HG03280 (cell line): Measurements from ENCODE around the gene MYL3.

Source experiments
- ATAC-seq: cut with Tn5 transposase; IDR thresholded peaks from one replicate; pipeline ENCODE4 v1.9.1; 2021; ENCODE audit warnings: mild to moderate bottlenecking, moderate library complexity; ENCODE audit not compliant: unreplicated experiment

MYL3 gene

DNA sequence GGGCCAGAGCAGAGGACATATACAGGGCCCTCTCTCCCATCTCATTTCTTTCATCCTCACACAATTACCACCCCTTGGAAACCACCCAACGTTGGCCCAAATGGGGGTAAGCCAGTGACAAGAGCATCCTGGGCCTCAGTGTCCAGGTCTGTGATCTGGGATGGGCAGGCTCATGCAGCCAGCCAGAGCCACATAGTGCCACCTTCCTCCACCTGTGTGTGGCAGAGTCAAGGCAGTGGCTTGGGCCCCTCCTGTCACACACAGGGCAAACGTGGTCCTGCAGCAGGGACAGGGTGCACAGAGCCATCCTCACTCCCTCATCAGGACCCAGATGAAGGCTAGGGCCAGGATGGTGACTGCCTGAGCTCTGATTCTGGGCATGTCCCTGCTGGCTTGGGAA, 2.3 kb upstream of the MYL3 start:
- ATAC-seq = no peak

DNA sequence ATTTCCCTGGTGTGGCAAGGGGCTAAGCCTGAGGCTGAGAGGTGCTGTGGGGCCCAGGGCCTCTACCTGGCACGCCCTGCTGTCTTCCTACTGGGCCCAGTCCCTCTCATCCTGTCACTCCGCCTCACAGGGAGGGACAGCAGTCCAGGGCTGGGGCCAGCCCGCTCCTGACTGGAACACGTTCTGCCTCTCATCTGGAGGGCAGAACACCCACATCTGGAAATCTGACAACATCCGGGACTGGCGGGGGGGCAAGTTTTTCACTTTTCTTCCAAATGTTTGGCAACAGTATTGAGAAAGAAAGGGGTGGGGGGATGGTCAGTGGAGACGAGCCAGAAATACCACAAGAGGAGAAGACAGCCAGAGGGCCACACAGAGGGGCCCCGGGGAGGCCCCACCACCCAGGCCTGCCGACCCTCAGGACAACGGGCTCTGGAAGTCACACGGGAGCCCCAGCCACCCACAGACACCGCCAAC, 1.8 kb upstream of the MYL3 start:
- no peak for ATAC-seq

DNA sequence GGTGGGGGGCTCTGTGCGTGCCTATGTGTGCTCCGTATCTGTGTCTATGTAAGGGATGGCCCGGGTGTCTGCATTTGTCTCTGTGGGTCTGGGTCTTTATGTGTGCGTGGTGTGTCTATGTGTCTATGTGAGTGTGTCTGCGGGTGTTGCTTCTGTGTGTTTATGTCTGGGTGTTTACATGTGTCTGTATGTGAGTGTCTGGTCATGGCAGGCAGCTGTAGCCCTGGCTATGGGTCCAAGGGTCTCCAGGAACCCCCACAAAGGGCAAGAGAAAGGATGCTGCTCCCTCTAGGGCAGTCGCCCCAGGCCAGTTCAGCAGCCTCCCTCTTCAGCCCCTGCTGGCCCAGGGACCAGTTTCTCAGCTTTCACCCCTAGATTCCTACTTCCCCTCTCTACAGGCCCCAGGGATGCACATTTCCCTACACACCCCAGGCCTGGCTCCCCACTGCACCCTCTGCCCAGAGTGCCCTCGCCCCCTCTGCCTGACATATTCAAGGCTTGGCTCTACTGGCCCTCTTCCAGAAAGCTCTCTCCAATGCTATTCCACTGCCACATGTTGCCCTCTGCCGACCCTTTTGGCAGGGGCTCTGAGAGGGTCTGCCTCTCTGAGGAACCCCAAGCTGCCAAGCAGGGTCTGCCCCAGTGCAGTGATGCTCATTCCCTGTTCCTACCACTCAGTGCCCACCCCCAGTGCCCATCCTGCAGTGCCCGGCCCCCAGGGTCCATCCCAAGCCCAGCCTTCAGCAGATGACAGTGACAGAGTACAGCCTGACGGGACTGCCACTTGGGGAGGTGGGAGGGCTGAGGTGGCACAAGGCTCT, 1.0 kb upstream of the MYL3 start:
- ATAC-seq = no peak

DNA sequence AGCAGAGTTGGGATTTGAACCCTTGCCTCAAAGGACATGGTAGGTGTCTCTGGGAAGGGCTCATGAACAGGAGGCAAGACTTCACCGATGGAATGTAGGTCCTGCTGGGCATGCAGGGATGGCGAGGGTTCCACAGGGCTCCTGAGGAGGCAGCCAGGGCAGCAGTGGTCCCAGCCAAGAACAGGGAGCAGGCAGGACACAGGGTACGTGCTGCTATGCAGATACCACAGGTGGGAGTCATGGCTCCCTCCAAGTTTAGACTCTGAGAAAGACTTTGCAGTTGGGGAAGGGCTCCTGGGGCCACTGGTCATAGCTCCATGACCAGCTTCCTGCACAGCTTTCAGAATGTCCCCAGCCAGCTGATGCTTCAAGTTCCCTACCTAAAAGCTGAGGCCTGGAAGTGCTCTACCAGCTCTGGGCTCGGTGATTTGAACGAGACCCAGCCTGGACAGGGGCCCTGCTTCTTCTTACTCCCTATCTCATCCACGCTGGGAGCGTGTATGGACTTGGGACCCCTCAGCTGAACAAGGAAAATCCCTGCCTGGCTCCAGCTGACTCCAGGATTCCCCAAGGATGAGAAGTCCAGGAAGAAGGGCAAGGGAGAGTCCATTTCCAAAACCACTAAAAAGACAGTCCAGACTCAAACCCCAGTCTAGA, 747 bp downstream of the MYL3 start:
- no peak for ATAC-seq

DNA sequence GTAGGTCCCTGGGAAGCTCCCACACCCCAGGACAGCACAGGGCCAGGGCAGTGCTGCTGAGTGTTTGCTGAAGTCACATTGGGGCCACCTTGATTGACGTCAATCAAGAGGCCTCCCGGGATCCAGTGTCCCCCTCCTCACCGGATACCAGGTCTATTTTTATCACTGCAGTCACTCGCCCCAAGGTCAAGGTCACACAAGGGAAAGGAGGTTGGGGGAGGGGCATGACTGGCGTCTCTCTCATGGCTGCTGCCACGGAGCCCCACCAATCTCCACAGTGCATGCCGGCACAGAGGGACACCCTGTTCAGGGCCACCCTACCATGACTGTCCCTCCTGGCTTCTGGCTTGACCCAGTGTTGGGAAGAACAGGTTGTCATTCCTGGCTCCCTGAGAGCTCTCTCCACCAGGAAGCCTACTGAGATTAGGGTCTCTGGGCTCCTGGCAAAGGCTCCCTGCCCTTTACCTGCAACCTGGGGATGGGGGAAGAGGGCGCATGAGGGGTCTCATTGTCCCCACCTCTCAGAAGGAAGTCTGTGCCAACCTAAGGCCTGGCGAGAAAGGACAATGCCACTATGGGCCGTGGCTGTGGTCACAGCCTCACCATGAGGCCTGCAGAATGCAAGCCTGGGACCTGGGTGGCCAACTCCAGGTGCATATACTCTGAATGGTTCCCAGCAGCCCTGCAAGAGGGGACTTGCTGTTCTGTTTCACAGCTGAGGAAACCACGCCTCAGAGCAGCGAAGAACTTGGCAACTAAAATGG, 1.5 kb downstream of the MYL3 start:
- ATAC-seq = no peak

DNA sequence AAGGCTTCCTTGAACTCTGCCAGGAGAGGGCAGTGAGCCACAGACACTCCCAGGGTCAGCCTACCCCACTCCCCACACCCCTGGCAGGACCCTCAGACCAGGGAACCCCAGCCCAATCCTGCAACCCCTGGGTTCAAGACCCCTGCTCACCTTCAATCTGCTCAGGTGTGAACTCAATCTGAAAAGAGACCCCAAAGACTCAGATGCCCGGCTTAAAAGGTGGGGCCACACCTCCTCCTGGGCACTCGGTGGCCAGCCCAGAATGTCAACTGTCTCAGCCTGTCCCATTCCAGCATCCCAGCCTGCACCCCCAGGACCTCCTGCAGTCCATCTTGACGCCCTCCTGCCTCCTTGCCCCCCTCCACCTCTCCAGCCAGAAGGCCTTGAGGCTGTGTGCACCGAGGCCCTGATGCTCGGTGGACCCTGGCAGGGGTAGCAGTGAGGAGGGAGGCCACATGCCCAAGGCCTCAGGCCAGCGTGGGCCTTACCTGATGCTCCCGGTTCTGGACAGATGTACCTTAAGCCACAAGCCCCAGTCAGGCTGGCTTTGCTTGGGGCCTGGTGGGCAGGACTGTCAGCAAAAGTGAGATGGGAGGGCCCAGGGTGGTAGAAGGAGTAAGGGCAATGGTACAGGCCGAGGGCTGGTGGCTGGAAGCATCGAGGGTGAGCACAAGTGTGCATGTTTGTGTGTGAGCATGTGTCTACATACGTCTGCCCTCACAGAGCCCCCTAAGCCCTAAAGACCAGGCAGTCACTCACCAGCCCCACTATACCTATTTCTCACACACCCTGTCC, 2.2 kb downstream of the MYL3 start:
- no peak for ATAC-seq

DNA sequence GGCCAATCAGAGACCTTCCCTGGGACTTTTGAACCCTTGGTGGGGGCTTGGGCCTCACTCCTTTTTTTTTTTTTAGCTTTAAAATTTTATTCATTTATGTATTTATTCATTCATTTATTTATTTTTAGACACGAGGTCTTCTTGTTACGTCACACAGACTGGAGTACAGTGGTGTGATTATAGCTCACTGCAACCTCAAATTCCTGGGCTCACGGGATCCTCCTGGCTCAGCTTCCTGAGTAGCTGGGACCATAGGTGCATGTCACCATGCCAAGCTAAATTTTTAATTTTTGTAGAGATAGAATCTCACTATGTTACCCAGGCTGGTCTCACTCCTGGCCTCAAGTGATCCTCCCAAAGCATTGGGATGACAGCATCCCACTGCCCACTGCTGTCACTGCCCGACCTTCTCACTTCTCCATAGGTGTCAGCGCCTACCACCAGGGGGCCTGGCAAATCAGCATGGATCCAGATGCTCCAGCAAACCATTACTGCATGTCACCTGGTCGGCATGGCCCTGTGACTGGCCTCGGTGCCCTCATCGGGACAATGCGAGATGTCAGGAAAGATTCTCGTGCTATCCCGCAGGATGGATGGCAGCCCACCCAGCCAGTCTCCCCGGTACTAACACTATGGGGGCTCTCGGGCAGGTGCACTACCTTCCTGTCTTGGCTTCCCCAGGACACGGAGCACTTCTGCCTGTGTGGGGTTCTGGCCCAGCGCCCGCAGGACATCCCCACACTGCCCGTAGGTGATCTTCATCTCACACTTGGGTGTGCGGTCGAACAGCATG, 3.0 kb downstream of the MYL3 start:
- ATAC-seq = no peak

DNA sequence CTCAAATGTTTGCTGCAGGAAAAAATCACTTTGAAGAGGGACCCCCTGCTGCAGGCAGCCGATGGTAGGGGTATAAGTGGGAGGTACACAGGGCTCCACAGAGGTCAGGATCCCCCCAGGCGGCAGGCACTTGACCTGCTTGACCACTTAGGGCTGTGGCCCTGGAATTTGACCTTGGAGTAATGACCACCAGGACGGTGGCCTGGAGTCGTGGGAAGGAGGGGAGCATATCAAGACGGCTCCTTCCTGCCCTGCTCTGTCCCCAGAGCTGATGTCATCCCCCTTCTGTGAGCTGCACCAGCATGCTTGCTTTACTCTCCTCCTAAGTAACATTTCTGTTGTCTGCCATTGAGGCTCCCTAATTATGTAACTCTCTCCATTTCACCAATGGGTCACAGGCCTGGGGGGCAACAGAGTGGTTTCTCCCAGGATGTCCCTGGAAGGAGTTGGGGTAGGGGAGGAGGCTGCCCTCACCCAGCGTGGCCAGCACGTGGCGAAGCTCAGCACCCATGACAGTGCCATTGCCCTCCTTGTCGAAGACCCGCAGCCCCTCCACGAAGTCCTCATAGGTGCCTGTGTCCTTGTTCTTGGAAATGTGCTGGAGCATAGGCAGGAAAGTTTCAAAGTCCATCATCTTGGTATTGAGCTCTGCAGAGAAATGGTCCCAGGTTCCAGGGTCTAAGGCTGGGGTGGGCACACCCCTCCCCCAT, 4.1 kb downstream of the MYL3 start:
- no peak for ATAC-seq

DNA sequence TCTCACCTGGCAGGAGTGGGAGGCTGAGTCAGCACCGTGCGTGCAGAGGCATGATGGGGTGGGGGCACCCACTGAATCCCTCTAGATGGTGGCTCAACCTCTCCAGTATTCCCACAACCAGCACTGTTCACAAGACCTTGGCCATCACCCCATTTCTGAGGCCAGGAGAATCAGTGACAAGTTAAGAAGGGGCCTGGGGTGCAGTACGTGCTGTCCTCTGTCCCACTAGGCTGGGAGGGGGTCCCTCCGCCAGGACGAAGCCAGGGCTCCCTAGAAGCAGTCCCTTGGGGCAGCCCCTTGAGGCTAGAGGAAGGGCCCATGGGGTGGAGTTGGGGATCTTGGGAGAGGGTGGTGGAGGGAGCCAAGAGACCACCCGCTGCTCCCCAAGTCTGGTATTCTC, 4.8 kb downstream of the MYL3 start:
- ATAC-seq = no peak

DNA sequence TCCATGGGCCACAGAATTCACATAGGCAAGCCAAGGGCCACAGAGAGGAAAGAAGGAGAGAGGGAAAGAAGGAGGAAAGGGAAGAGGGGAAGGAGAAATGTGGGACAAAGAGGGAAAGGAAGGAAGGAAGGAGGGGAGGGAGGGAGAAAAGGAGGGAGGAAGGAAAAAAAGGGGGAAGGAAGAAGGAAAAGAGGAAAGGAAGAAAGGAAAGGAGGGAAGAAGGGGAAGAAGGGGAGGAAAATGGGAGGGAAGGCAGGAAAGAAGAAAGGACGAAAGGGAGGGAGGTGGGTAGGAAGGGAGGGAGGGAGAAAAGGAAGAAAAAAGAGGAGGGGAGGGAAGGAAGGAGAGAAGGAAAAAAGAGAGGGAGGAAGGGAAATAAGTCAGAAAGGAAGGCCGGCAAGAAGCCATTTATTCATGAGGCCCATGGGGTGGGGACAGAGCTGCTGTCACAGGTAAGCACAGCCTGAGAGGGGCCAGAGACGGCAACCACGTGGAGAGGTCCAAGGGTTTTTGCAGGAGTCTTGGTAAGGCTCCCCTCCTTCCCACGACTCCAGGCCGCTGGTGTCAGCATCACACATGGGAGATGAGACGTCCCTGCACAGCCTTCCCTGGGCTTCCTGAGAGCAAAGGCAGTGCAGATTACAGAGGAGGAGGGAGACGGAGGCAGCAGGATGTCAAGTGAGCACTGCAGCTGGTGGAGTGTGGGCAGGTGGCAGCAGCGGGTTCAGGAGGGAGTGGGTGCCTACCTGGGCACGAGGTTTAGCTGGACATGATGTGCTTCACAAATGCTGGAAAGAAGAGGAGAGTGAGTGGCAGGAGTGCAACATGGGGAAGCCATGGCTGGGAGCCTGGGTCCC, 5.5 kb downstream of the MYL3 start:
- no peak for ATAC-seq

DNA sequence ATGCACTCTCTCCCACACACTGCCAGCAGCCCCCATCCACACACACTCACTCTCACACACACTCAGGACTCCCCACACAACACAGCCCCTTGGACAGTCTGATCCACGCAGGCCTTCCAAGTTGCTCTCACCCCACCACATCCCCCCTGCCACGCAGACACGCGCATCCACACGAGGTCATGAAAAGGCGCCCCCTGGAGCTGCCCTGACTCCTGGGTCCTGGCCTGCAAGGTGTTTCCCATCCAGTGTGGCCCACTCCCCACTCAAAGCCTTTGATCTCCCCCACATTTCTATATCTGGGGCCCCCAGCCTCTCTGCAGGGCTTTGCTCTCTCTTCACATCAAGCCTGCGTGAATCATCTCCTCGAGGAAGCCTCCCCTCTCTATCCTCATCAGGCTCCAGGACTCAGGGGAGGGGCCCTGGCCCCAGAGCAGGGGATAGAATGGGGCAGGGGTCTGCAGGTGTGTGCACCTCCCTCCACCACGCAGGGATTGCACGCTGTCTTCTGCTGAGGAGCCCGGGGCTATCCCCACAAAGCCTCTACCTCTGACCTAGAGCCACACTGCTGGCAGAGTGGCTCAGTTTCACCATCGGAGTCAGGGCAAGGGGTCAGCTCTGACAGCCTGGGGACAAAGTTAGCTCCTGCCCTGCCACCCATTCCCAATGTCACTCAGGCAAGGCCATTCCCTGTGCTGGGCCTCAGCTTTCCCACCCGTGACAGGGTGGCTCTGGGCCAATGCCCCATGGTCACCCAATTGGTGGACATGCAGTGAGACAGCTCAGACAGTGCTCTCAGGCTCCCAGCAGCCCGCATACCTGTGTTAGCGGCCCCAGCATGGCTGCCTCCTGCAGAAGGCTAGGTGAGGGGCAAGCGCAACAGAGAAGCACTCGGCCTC, 6.4 kb downstream of the MYL3 start:
- no peak for ATAC-seq

DNA sequence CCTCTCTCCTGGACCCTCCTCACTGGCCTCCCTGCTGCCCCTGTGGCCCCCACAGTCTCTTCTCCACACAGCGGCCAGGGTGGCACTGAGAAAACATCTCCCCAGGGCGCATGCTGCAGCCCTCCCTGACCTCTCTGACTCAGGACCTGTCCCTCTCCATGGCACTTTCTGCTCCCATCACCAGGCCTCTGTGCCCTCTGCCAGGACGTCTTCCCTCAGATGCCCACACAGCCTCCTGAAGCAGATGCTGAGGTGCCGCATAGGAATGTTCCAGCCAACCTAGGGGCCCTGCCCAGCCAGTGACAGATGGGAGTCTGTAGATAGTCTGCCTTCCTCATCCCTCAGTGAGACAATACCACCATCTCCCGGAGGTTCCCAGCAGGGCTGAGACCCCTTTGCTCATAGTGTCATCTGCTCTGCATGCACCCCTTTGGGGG, 8.7 kb downstream of the MYL3 start:
- ATAC-seq = no peak

DNA sequence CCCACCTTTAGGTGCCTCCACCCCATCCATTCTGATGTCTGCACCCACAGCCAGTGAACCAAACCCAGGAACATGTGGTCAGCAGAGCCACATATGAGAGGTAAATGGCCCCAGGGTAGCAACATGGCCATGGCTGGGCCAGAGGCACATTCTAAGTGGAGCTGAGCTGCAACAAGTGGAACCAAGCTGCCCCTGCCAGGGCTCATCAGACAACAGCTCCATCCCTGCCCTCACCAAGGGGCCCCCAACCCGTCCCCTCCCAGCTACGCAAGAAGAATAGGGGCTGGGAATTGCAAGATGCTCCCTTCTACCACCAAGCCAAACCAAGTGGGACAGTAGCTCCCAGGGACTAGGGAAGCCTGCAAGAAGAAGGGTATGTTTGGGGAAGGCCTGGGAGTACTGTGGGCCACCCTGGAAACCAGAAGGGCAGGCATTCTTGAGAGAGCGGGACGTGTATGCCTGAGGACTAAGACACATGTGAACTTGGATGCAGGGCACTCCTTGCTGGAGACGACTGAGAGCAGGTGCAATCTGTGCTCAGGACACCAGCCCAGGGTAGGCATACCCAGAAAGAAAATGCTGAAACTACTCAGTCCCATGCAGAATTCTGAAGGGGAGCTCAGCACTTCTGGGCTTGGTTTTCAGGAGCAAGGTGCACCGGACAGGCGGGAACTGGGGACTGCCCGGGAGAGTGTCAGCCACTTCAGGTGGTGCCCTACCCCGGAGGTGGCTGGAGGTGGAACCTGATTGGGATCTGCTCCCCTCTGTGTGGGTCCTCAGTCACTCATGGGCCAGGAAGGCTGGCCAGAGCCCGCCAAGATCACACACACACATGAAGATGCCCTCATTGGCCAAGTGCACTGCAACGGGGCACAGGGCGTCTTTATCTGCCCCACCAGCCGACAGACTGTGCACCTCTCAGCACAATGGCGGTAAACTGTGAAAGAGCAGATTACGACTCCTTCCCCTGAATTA, 9.5 kb downstream of the MYL3 start:
- ATAC-seq = no peak

DNA sequence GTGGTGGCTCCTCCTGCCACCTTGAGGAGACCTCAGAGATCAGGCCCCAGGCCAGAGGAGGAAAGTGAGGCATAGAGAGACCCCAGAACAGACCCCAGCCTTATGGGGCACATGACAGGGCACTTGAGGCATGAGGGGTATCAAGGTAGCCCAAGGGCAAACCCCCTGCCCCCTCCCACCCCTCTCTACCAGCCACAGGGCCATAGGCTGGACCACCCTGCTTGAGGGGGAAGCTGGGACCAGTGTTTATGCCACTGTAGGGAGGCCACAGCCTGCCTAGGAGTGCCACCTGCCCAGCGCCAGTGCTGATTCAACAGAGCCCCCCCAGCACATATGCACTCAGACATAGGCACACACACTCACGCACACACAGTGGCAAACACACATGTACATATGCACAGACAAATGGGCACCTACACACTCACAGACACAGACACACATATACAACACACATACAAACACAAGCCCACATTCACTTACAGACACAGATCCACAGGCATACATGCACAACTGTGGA, 10.3 kb downstream of the MYL3 start:
- no peak for ATAC-seq

DNA sequence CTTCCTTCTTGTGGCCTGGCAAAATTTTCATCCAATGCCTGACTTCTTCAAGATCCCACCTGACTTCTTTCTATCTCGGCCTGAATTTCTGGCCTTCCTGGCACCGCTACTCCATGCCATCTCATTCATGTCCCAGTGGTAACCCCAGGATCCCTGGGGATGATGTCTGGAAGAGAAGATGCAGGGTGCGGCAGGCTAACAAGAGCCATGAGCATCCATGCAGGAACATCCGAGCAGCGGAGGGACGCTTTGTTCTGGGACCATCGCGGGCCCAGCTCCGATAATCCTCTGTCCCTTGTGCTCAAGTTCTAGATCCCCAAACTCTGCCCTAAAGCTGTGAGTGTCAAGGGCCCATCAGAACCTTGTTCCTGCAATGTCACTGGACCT, 10.9 kb downstream of the MYL3 start:
- no peak for ATAC-seq
